ENCODE measurements around the gene TMEM62.

The TMEM62 gene

DNA sequence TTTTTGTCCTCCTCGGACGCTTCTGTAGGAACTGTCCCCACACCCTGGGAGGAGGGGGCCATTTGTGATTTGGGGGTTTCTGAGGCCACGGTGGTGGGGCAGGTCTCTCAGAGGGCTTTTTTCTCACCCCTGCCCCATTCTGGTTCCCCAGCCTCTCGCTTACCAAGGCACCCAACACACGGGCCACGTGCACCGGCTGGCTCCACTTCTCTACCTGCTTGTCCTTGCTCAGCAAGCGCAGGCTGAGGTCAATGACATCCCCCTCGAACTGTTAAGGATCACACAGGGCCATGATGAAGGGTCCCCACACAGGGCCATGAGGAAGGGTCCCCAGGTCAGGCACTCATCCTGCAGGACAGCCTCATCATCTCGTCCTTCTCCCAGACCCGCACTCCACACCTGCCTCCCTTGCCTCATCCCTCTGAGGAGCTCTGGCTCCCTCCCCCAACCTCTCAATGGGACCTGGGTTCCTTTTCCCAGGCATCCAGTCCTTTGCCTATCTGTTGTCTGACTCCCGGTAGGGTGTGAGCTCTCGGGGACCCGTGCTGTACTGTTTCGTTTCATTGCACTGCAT is 76.9 kb downstream of the TMEM62 start:
- DNase-seq (ENCODE audit: low read depth): no peak
- TF ChIP-seq, protein P1, sequence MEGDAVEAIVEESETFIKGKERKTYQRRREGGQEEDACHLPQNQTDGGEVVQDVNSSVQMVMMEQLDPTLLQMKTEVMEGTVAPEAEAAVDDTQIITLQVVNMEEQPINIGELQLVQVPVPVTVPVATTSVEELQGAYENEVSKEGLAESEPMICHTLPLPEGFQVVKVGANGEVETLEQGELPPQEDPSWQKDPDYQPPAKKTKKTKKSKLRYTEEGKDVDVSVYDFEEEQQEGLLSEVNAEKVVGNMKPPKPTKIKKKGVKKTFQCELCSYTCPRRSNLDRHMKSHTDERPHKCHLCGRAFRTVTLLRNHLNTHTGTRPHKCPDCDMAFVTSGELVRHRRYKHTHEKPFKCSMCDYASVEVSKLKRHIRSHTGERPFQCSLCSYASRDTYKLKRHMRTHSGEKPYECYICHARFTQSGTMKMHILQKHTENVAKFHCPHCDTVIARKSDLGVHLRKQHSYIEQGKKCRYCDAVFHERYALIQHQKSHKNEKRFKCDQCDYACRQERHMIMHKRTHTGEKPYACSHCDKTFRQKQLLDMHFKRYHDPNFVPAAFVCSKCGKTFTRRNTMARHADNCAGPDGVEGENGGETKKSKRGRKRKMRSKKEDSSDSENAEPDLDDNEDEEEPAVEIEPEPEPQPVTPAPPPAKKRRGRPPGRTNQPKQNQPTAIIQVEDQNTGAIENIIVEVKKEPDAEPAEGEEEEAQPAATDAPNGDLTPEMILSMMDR (IDR thresholded peaks at IDR 0.05; ENCODE audit: low read depth, low read length): no peak
- TF ChIP-seq MYC (IDR thresholded peaks at IDR 0.05; ENCODE audit: low read depth, low read length): no peak
- TF ChIP-seq, protein P2, sequence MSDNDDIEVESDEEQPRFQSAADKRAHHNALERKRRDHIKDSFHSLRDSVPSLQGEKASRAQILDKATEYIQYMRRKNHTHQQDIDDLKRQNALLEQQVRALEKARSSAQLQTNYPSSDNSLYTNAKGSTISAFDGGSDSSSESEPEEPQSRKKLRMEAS (IDR thresholded peaks at IDR 0.05; ENCODE audit: low read depth, low read length): no peak
- no peak for TF ChIP-seq POLR2A (IDR thresholded peaks at IDR 0.05; ENCODE audit: extremely low read depth, insufficient read length)
- no peak overlapping the region for H3K4me3 ChIP-seq (ENCODE audit: low read depth, low read length)

DNA sequence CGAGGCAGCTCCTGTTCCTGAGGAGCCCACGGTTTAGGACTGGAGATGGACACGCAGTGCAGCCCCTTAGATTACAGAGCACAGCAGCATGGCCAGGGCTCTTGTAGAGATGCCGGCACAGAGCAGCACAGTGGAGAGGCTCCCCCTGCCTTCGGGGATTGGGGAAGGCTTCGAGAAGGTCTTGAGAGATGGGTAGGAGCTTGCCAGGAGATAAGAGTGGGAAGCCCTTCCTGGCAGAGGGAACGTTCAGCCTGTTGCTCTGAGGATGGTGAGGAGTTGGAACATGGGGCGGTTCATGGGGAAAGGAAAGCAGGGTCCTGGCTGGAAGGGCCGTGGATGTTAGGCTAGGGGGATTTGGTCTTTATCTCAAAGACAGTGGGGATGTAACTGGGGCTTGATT is 77.4 kb downstream of the TMEM62 start:
- H3K4me3 ChIP-seq (ENCODE audit: low read depth, low read length): no peak overlapping the region
- TF ChIP-seq, protein P2 (IDR thresholded peaks at IDR 0.05; ENCODE audit: low read depth, low read length): no peak
- no peak for TF ChIP-seq MYC (IDR thresholded peaks at IDR 0.05; ENCODE audit: low read depth, low read length)
- TF ChIP-seq, protein P1 (IDR thresholded peaks at IDR 0.05; ENCODE audit: low read depth, low read length): no peak
- no peak for TF ChIP-seq POLR2A (IDR thresholded peaks at IDR 0.05; ENCODE audit: extremely low read depth, insufficient read length)
- no peak for DNase-seq (ENCODE audit: low read depth)

DNA sequence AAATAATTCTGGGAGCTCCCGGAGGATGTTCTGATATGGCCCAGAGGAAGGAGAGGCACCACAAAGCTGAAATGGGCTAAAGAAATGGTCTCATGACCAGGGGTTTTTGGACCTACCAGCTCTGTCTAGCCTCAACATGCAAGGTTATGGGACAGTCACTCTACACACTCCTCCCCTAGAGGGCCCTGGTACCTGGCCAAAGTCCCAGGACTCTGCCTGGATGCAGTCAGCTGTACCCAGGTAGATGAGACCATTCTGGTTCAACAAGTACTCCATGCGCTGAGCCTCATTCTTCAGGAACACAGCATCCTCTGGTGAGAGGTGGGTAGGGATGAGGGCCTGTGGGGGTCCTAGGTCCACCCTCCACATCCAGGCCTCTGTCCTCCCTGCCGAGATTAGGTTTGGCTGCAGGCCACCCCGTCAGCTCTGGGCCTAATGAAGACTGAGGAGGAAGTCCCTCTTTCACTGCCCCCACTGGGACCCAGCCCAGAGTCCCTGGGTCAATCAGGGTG is 77.9 kb downstream of the TMEM62 start:
- TF ChIP-seq MYC (IDR thresholded peaks at IDR 0.05; ENCODE audit: low read depth, low read length) (no peak), POLR2A (IDR thresholded peaks at IDR 0.05; ENCODE audit: extremely low read depth, insufficient read length) (no peak)
- TF ChIP-seq, protein P2 (IDR thresholded peaks at IDR 0.05; ENCODE audit: low read depth, low read length): no peak
- TF ChIP-seq, protein P1 (IDR thresholded peaks at IDR 0.05; ENCODE audit: low read depth, low read length): no peak
- H3K4me3 ChIP-seq (ENCODE audit: low read depth, low read length): no peak overlapping the region
- DNase-seq (ENCODE audit: low read depth): no peak

DNA sequence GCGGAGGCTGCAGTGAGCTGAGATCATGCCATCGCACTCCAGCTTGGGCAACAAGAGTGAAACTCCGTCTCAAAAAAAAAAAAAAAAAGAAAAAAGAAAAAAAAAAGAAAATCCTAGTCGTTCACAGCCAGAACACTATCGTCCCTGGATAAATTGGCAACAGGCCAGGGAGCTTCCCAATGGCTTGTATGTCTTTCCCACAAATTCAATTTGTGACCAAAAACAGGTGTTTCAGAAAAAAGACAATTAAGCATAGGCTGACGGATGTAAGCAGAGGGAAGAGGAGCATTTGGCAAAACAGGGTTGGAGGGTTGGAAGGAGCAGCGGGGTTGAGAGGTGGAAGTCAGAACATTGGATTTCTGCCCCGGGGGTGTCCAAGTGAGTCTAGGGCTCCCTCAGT is 78.9 kb downstream of the TMEM62 start:
- no peak overlapping the region for H3K4me3 ChIP-seq (ENCODE audit: low read depth, low read length)
- no peak for DNase-seq (ENCODE audit: low read depth)
- TF ChIP-seq, protein P1 (IDR thresholded peaks at IDR 0.05; ENCODE audit: low read depth, low read length): no peak
- TF ChIP-seq, protein P2 (IDR thresholded peaks at IDR 0.05; ENCODE audit: low read depth, low read length): no peak
- TF ChIP-seq POLR2A (IDR thresholded peaks at IDR 0.05; ENCODE audit: extremely low read depth, insufficient read length): no peak
- no peak for TF ChIP-seq MYC (IDR thresholded peaks at IDR 0.05; ENCODE audit: low read depth, low read length)

DNA sequence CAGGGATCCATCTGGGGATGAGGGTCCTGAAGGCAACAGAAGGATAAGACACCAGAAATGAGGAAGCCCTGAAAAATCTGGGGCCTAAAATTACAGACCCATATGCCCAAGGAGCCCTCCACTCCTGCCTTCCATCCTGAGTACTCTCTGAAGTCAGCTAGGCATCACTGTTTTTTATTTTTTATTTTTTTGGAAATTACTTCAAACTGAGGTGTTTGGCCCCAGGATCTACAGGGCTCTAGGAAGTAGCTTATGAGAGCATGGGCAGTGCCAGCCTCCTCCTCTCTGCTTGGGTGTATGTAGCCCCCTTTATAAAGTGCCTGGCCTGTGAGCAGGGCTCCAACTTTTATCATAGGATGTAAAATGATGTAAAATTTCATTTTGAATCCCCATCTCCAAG is 79.6 kb downstream of the TMEM62 start:
- no peak for TF ChIP-seq MYC (IDR thresholded peaks at IDR 0.05; ENCODE audit: low read depth, low read length)
- TF ChIP-seq POLR2A (IDR thresholded peaks at IDR 0.05; ENCODE audit: extremely low read depth, insufficient read length): no peak
- TF ChIP-seq, protein P2 (IDR thresholded peaks at IDR 0.05; ENCODE audit: low read depth, low read length): no peak
- TF ChIP-seq, protein P1 (IDR thresholded peaks at IDR 0.05; ENCODE audit: low read depth, low read length): no peak
- DNase-seq (ENCODE audit: low read depth): no peak
- no peak overlapping the region for H3K4me3 ChIP-seq (ENCODE audit: low read depth, low read length)

Measured in NB4 (cell line).